ENCODE results near the gene NDFIP2. TPM values are rescaled to one million over a fixed set of nuclear protein-coding genes. Genes with fewer than 3 reads are reported as not detected.

NDFIP2 gene
- total RNA-seq, 3 donors from 2014 or later (not counting 1 experiment from before 2014, with no cell fraction given): 2.6 to 9.6 (median 3.6) TPM

DNA sequence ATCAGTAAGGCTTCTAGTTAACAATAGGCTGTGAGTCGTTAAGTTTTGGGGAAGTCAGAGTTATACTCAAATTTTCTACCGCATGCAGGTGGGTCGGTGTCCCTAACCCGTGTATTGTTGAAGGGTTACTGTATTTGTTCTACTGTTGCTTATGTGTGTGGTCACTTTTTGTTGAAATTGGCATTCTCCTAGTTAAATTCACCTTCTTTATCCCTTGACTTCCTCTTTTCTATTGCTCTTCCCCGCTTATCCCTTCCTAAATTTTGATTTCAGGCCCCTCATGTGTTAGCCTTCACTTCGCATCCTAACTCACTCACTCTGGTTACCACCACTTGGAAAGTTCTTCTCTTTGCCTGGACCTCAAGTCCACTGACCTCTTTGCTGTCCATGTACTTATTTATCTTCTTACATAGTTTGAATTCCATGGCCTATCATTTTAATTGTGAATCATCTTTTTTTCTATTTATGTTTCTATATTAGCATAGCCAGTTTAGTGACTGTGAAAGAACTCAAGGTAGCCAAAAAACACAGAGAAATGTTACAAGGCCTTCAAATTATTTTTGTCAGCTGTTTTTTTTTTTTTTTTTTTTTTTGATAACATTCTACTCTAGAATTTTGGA lies 52.9 kb downstream of the NDFIP2 start:
- H3K4me3 Mint-ChIP-seq: no peak overlapping the region
- H3K27ac ChIP-seq (ENCODE audit: low read length): no peak overlapping the region
- H3K36me3 Mint-ChIP-seq: no peaks in the 10 kb centered on the region
- no peaks in the 10 kb centered on the region for H3K27me3 ChIP-seq (ENCODE audit: control insufficient read depth, insufficient read depth, low read length)
- DNase-seq: no peak
- H3K9me3 Mint-ChIP-seq: no peaks in the 10 kb centered on the region
- 92% methylated on average over 5 of the region's 6 CpGs for WGBS (ENCODE audit: insufficient coverage)
- no peak overlapping the region for H3K27ac Mint-ChIP-seq
- H3K9me3 ChIP-seq (ENCODE audit: control insufficient read depth, insufficient read depth, low read length): no peaks in the 10 kb centered on the region
- intact Hi-C loops (cut with micrococcal nuclease): no loop called here
- peaks cover 14 to 15% of the 10 kb centered on the region in 2 donors for H3K4me1 Mint-ChIP-seq
- no peak for ATAC-seq
- H3K4me3 ChIP-seq (ENCODE audit: low read length): no peak overlapping the region
- H3K36me3 ChIP-seq (ENCODE audit: control insufficient read depth, insufficient read depth, low read length): no peaks in the 10 kb centered on the region
- H3K27me3 Mint-ChIP-seq (ENCODE audit: low read depth in 2 of 2): peaks cover 2 to 8% of the 10 kb centered on the region in 2 donors
- H3K4me1 ChIP-seq (ENCODE audit: control insufficient read depth, insufficient read depth, low read length): no peaks in the 10 kb centered on the region
- TF ChIP-seq, protein P1, sequence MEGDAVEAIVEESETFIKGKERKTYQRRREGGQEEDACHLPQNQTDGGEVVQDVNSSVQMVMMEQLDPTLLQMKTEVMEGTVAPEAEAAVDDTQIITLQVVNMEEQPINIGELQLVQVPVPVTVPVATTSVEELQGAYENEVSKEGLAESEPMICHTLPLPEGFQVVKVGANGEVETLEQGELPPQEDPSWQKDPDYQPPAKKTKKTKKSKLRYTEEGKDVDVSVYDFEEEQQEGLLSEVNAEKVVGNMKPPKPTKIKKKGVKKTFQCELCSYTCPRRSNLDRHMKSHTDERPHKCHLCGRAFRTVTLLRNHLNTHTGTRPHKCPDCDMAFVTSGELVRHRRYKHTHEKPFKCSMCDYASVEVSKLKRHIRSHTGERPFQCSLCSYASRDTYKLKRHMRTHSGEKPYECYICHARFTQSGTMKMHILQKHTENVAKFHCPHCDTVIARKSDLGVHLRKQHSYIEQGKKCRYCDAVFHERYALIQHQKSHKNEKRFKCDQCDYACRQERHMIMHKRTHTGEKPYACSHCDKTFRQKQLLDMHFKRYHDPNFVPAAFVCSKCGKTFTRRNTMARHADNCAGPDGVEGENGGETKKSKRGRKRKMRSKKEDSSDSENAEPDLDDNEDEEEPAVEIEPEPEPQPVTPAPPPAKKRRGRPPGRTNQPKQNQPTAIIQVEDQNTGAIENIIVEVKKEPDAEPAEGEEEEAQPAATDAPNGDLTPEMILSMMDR (IDR thresholded peaks at IDR 0.05): no peak

DNA sequence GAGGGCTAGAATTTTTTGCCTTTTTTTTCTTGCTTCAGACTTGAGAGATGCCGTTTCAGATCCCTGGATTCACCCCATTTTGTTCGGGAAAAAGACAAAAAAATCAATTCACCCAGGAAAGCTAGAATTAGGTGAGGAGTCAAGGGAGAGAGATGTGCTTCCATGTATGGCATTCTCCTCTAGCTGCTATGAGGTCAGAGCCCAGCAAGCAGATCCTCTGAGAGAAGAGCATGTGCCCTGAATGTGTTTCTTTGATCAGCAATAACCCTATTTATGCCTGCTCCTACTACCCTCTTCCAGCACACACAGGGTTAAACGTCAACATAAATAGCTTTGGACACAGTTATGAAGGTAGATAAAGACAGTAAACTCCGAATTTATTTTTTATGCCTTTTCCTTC lies 53.6 kb downstream of the NDFIP2 start:
- H3K4me1 ChIP-seq (ENCODE audit: control insufficient read depth, insufficient read depth, low read length): no peaks in the 10 kb centered on the region
- 78% methylated on average over 2 of the region's 4 CpGs for WGBS (ENCODE audit: insufficient coverage)
- TF ChIP-seq, protein P1 (IDR thresholded peaks at IDR 0.05): no peak
- no peak overlapping the region for H3K4me3 ChIP-seq (ENCODE audit: low read length)
- peaks cover 2 to 8% of the 10 kb centered on the region in 2 donors for H3K27me3 Mint-ChIP-seq (ENCODE audit: low read depth in 2 of 2)
- no peak overlapping the region for H3K27ac Mint-ChIP-seq
- no peaks in the 10 kb centered on the region for H3K9me3 Mint-ChIP-seq
- H3K27ac ChIP-seq (ENCODE audit: low read length): no peak overlapping the region
- no peaks in the 10 kb centered on the region for H3K36me3 Mint-ChIP-seq
- intact Hi-C loops (cut with micrococcal nuclease): no loop called here
- peaks cover 14 to 15% of the 10 kb centered on the region in 2 donors for H3K4me1 Mint-ChIP-seq
- H3K9me3 ChIP-seq (ENCODE audit: control insufficient read depth, insufficient read depth, low read length): no peaks in the 10 kb centered on the region
- no peaks in the 10 kb centered on the region for H3K27me3 ChIP-seq (ENCODE audit: control insufficient read depth, insufficient read depth, low read length)
- H3K4me3 Mint-ChIP-seq: no peak overlapping the region
- ATAC-seq (no peak), DNase-seq (no peak)
- no peaks in the 10 kb centered on the region for H3K36me3 ChIP-seq (ENCODE audit: control insufficient read depth, insufficient read depth, low read length)

DNA sequence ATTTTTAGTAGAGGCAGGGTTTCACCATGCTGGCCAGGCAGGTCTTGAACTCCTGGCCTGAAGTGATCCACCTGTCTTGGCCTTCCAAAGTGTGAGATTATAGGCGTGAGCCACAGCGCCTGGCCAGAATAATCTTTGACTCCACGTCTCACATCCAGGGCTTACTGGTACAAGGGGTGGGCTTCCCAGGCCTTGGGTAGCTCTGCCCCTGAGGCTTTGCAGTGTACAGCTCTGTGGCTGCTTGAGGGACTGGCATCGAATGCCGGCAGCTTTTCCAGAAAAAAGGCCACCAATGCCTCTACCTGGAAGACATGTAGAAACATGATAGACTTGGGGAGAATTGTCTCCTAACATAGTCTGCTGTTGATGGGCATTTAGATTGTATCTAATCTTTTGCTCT lies 57.8 kb downstream of the NDFIP2 start:
- intact Hi-C loops (cut with micrococcal nuclease): loop anchor here (5.0 kb wide), 1 partner anchor 56 kb away; the partner anchor contains the start of gene NDFIP2
- H3K9me3 ChIP-seq (ENCODE audit: control insufficient read depth, insufficient read depth, low read length): no peaks in the 10 kb centered on the region
- H3K27ac Mint-ChIP-seq: no peak overlapping the region

More for the DNA sequence above, 57.8 kb downstream of the NDFIP2 start:
- no peak for ATAC-seq
- Histone ChIP-seq H3K4me1 (ENCODE audit: control insufficient read depth, insufficient read depth, low read length) (no peaks in the 10 kb centered on the region), H3K27me3 (ENCODE audit: control insufficient read depth, insufficient read depth, low read length) (no peaks in the 10 kb centered on the region), H3K36me3 (ENCODE audit: control insufficient read depth, insufficient read depth, low read length) (no peaks in the 10 kb centered on the region), H3K4me3 (ENCODE audit: low read length) (no peak overlapping the region), H3K27ac (ENCODE audit: low read length) (no peak overlapping the region)
- TF ChIP-seq, protein P1 (IDR thresholded peaks at IDR 0.05): no peak
- Mint-ChIP-seq H3K9me3 (no peaks in the 10 kb centered on the region), H3K4me1 (no peaks in the 10 kb centered on the region), H3K36me3 (no peaks in the 10 kb centered on the region), H3K4me3 (no peak overlapping the region), H3K27me3 (ENCODE audit: low read depth in 2 of 2) (no peaks in the 10 kb centered on the region)
- no peak for DNase-seq
- WGBS (ENCODE audit: insufficient coverage): 95% methylated on average over 5 of the region's 5 CpGs
